Osteocyte (in vitro differentiated cells): ENCODE data around the gene EIF4B. TPM values are rescaled to one million over a fixed set of nuclear protein-coding genes. Genes with fewer than 3 reads are reported as not detected.

Experiments used
- DNase-seq: peaks from one replicate; pipeline ENCODE4 v3.0.0; 2021; ENCODE audit warnings: mixed read lengths; ENCODE audit not compliant: unreplicated experiment; ENCODE audit errors: extremely low spot score
- H3K27ac Mint-ChIP-seq: one replicate; pipeline ENCODE4 v1.8.0; 2021; ENCODE audit warnings: mild to moderate bottlenecking, mixed read lengths; ENCODE audit not compliant: unreplicated experiment
- H3K27me3 Mint-ChIP-seq: one replicate; pipeline ENCODE4 v1.8.0; 2021; ENCODE audit warnings: mixed read lengths; ENCODE audit not compliant: unreplicated experiment
- H3K36me3 Mint-ChIP-seq: one replicate; pipeline ENCODE4 v1.8.0; 2021; ENCODE audit warnings: mixed read lengths; ENCODE audit not compliant: unreplicated experiment
- H3K4me1 Mint-ChIP-seq: one replicate; pipeline ENCODE4 v1.8.0; 2021; ENCODE audit warnings: mixed read lengths; ENCODE audit not compliant: unreplicated experiment
- H3K4me3 Mint-ChIP-seq: one replicate; pipeline ENCODE4 v1.8.0; 2021; ENCODE audit warnings: mild to moderate bottlenecking, moderate library complexity, mixed read lengths; ENCODE audit not compliant: unreplicated experiment
- H3K9me3 Mint-ChIP-seq: one replicate; pipeline ENCODE4 v1.8.0; 2021; ENCODE audit warnings: mixed read lengths; ENCODE audit not compliant: unreplicated experiment
- CTCF ChIP-seq: fragments of 200-600 bp; sonication (generic); IDR thresholded peaks from 2 replicates; pipeline ENCODE4 v1.5.0; 2021; ENCODE audit warnings: antibody characterized with exemption, mild to moderate bottlenecking, moderate library complexity
- total RNA-seq: library from RNA; stranded (reverse); gene quantifications from 2 replicates; pipeline ENCODE4 v1.2.1, GENCODE V29; 2021

EIF4B gene
- total RNA-seq, 1 donor from 2014 or later, result 516 TPM

GRCh38 chr12:53069621-53070410 lies 63.6 kb downstream of the EIF4B start:
- no peaks in the 10 kb centered on the region for H3K9me3 Mint-ChIP-seq
- no peak for TF ChIP-seq CTCF
- H3K4me3 Mint-ChIP-seq, result no peak overlapping the region
- H3K36me3 Mint-ChIP-seq, result peaks cover 31% of the 10 kb centered on the region
- no peaks in the 10 kb centered on the region for H3K27me3 Mint-ChIP-seq
- H3K4me1 Mint-ChIP-seq, result peaks cover 77% of the 10 kb centered on the region
- peak overlapping the region; percentile 38 for H3K27ac Mint-ChIP-seq
- no peak for DNase-seq

- no peak for DNase-seq
- no peak for TF ChIP-seq CTCF
- H3K36me3 Mint-ChIP-seq, result peaks cover 34% of the 10 kb centered on the region
- no peak overlapping the region for H3K4me3 Mint-ChIP-seq
- no peaks in the 10 kb centered on the region for H3K9me3 Mint-ChIP-seq
- peak overlapping the region; percentile 67 for H3K27ac Mint-ChIP-seq
- H3K4me1 Mint-ChIP-seq, result peaks cover 68% of the 10 kb centered on the region
- H3K27me3 Mint-ChIP-seq, result no peaks in the 10 kb centered on the region
Measured at GRCh38 chr12:53070877-53071492, 64.7 kb downstream of the EIF4B start.

GRCh38 chr12:53071591-53072551 lies 65.6 kb downstream of the EIF4B start:
- DNase-seq, result no peak
- H3K27ac Mint-ChIP-seq, result peak overlapping the region; percentile 67
- no peaks in the 10 kb centered on the region for H3K9me3 Mint-ChIP-seq
- no peaks in the 10 kb centered on the region for H3K27me3 Mint-ChIP-seq
- TF ChIP-seq CTCF, result peak; percentile 30
- H3K4me3 Mint-ChIP-seq, result peak overlapping the region; percentile 30
- peaks cover 37% of the 10 kb centered on the region for H3K36me3 Mint-ChIP-seq
- H3K4me1 Mint-ChIP-seq, result peaks cover 59% of the 10 kb centered on the region

GRCh38 chr12:53073881-53074280 lies 67.6 kb downstream of the EIF4B start:
- DNase-seq, result no peak
- Mint-ChIP-seq H3K27me3 (no peaks in the 10 kb centered on the region), H3K4me1 (peaks cover 52% of the 10 kb centered on the region), H3K4me3 (no peak overlapping the region), H3K27ac (peak overlapping the region; percentile 15), H3K36me3 (peaks cover 40% of the 10 kb centered on the region), H3K9me3 (no peaks in the 10 kb centered on the region)
- TF ChIP-seq CTCF, result no peak
